Hematopoietic multipotent progenitor cell (in vitro differentiated cells): ENCODE results near the gene STKLD1. TPM values are rescaled to one million over a fixed set of nuclear protein-coding genes. Genes with fewer than 3 reads are reported as not detected.

Source experiments
- DNase-seq, 3 donors: peaks; one replicate each; pipeline ENCODE4 v3.0.0-alpha.2; 2011 to 2015; ENCODE audit warnings: low read depth in 2 of 3, low spot score in 2 of 3
- total RNA-seq: library from RNA; depleted of rRNA; stranded (reverse); fragments of >200 nt; gene quantifications from one replicate; pipeline ENCODE4 v1.2.3, GENCODE V29; 2012

The STKLD1 gene
- total RNA-seq, 1 donor: 0.81 TPM

GRCh38 chr9:133344979-133345378 is 31.2 kb upstream of the STKLD1 start:
- DNase-seq: no peak

GRCh38 chr9:133345596-133345995 is 30.6 kb upstream of the STKLD1 start:
- no peak for DNase-seq

DNA sequence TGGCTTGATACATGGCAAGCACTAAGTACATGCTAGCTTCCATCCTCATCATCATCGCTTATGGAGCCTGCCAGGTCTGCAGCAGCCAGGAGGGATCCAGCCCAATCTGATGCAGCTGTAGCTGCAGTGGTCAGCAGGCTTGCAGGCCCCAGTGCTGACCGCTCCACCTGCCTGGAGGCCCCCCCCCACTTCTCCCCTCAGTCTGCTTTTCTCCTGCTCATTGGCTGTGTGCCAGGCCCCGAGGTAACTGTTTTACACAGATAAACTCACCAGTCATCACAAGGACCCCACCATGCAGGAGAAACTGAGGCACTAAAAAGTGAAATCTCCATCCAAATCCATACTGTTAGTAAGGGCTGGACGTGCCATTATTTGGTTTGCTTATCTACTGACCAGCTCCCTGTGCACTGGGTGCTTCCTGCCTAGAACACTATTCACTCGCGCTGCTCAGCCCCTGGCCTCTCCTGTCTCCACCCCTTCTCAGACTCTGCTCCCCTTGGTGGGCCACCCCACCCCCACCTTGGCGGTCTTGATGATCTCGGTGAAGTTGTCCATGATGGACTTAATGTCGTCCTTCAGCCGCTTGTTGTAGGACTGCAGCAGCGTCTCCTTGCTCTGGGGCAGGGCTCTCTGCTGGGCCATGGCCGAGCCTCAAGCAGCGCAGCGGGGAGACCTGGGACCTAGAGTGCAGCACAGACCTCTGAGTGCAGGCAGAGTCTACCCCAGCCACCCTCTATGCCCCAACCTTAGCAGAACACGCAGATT is 30.0 kb upstream of the STKLD1 start:
- no peak for DNase-seq

GRCh38 chr9:133347515-133347984 is 28.6 kb upstream of the STKLD1 start:
- peak in 2 of 3 donors; percentile 51 to 54 for DNase-seq

DNA sequence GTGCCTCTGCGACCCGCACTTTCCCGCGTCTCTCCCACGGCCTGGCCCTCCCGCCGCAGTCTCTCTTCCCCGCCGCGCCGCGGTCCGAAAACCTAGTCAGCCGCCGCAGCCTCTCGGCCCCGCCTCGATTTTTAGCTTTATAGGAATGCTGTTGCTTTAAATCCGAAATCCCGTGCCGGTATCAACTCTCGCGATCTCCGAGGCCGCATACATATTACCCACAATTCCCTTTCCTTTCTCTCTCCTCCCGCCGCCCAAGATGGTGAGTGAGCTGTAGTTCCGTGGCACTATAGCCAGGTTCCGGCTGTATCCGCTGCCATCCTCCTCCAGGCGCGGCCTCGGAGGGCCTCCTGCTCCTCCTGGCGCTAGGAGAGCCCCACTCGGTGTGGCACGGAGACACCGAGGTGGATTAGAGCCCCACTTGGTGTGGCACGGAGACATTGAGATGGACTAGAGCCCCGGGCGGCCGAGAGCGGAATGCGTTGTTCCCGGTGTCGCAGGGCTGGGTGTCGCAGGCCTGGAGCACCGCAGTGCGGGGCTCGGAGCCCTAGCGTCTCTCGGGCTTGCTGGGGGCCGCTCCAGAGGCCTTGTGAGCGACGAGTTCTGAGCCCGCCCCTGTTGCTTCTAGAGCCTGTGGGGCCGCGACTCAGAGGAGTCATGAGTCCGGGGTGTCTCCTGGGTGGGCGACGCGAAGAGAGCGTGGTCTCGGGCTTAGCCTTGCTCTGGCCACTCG is 28.0 kb upstream of the STKLD1 start, which contains the start of the genes MED22 and RPL7A:
MED22 (minus strand) TSS at position 147 of the 733 bp plus-strand sequence. CDS start 1,469 bp downstream, outside the sequence.
RPL7A (plus strand) TSS at position 234 of the 733 bp plus-strand sequence; CDS start at position 260, 26 bp downstream.
- DNase-seq: peak; percentile 84 to 97 (median 96)

GRCh38 chr9:133348718-133349573 is 27.2 kb upstream of the STKLD1 start:
- no peak for DNase-seq

GRCh38 chr9:133349965-133350616 is 26.1 kb upstream of the STKLD1 start:
- no peak for DNase-seq

- DNase-seq: no peak
Observed at GRCh38 chr9:133351526-133351907, 24.6 kb upstream of the STKLD1 start.

- peak in 1 of 3 donors; percentile 51 for DNase-seq
Observed at GRCh38 chr9:133351908-133352634, 24.1 kb upstream of the STKLD1 start.

GRCh38 chr9:133352635-133353340 is 23.4 kb upstream of the STKLD1 start:
- no peak for DNase-seq

DNA sequence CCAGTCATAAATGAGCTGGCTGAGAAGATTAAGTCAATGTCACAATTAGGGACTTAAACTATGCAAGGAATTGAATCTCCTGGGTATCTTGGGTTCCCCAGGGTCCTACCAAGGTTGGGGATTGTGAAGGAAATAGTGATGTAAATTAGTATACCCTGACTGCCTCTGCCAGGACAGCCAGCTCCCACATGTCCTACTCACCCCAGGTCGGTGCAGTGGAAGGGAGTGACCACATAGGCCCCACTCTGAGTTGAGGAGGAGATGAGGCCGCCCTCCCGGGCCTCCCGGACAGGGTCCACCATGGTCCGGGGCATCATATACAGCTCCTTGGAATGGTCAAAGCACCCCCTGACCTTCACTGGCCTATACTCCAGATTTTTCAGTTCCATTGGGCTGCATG is 22.6 kb upstream of the STKLD1 start:
- DNase-seq: no peak

DNA sequence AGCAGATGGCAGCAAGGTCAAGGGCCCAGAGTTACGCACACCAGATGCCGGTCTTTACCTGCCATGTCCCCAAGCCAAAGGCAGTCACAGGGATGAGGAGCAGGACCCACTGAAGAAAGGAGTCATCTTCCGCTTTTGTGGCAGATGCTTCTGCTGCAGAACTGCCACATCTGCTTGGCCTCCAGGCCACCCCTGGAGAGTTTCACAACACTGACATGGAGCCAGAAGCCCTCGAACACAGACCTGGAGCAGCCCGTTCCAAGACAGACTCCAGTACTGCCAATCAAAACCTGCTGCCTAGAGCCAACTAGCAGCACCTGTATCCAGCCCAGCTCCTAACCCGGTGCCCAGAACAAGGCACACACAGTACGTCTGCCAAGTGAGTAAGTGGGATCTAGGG is 21.4 kb upstream of the STKLD1 start:
- no peak for DNase-seq

DNA sequence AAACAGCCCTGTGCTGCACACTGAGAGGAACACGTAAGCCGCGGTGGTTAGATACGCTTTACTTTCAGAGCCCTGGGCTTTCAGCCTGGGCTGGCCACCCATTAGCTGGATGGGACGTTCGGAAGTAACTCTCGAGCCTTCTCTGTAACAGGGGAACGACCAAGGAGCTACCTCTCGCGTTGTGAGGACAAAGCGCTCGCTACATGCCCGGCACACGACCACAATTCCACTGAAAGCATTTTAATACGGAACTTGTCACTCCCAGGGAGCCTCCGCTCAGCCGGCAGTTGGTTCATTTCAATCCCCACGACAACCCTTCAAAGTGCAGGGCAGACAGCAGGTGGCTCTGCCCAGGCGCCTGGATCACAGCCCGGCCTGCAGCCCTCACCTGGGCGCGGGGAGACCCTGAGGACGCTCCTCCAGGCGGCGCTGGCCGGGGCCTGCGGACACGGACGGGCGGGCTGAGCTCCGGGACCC is 20.2 kb upstream of the STKLD1 start:
- peak in 2 of 3 donors; percentile 37 to 56 for DNase-seq

- peak; percentile 72 to 78 (median 73) for DNase-seq
Observed at GRCh38 chr9:133356391-133357091, 19.6 kb upstream of the STKLD1 start, which contains the start of the genes SURF1 and SURF2. Gene SURF1, minus strand, starts transcription at chr9:133356487. Its CDS starts 34 bp downstream, at chr9:133356453. Gene SURF2, plus strand, starts transcription at chr9:133356550. Its CDS starts 43 bp downstream, at chr9:133356593.

DNA sequence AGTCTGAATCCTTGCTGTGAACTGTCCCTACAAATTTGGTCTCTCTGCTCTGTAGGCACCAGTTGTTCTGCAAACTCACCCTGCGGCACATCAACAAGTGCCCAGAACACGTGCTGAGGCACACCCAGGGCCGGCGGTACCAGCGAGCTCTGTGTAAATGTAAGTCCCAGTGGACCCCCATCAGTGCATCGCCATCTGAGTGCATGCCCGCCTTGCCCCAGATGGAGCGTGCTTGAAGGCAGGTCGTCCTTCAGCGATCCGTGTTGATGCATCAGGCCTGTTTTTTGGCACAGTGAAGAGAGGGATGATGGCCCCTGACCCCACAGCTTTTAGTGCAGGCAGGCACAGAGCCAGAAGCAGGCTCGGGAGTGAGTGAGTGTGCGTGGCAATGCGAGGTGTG is 18.5 kb upstream of the STKLD1 start:
- no peak for DNase-seq

DNA sequence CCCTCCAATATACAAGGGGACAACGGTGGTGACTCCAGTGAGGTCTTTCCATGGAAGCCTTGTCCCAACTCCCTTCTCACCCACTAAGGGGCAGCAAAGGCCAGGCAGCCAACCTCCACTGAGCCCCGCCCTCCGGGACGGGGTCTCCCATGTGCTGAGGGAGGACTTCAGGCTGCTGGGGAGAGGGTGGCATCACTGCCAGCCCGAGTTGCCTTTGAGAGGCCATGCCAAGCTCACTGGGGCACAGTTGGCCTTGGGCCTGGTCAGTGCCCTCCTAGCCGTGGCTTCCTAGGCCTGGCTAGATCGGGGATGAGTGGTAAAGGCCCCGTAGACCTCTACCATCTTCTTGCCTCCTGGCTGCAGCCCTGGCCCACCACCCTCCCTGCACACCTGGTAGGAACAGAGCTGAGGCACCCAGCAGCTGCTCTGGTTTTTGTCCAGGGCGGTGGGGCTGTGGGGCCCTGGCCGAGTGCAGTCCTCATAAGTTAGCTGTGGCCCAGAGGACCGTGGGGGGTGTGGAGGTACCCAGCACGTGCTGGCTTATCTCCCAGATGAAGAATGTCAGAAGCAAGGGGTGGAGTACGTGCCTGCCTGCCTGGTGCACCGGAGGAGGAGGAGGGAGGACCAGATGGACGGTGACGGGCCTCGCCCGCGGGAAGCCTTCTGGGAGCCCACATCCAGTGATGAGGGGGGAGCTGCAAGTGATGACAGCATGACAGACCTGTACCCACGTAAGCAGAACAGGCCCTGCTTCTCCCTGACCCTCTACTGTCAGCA is 16.6 kb upstream of the STKLD1 start:
- peak in 1 of 3 donors; percentile 40 for DNase-seq
